HS-27A (cell line): ENCODE results near the gene KIF18B.

ENCODE experiments used
- DNase-seq: peaks from one replicate; pipeline ENCODE4 v3.0.0-alpha.2; 2012; ENCODE audit warnings: low read depth, missing footprints

Gene KIF18B

GRCh38 chr17:44875761-44876160, 71.8 kb downstream of the KIF18B start:
- DNase-seq, result no peak
